ENCODE measurements around the gene GNLY.

DNA sequence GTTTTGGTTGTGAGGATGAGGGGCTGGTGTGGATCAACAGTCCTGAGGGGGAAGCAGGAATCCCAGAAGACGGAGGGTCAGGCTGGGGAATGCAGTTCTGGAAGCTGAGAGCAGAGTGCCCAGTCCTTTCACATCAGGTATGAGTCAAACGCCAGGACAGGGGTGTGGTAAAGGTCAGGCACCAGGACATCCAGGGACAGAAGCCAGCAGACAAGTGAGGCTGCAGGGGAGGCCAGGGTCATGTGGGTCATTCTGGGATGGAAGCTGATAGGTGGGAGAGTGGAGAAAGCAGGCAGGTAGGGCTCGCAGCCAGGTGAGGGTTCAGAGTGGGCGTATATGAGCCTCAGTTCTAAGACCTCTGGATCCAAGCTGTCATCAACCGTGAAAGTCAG is 12.8 kb upstream of the GNLY start:
- TF ChIP-seq EZH2 (IDR thresholded peaks at IDR 0.05; ENCODE audit: borderline replicate concordance, low read length) = no peak
- TF ChIP-seq, protein P1, sequence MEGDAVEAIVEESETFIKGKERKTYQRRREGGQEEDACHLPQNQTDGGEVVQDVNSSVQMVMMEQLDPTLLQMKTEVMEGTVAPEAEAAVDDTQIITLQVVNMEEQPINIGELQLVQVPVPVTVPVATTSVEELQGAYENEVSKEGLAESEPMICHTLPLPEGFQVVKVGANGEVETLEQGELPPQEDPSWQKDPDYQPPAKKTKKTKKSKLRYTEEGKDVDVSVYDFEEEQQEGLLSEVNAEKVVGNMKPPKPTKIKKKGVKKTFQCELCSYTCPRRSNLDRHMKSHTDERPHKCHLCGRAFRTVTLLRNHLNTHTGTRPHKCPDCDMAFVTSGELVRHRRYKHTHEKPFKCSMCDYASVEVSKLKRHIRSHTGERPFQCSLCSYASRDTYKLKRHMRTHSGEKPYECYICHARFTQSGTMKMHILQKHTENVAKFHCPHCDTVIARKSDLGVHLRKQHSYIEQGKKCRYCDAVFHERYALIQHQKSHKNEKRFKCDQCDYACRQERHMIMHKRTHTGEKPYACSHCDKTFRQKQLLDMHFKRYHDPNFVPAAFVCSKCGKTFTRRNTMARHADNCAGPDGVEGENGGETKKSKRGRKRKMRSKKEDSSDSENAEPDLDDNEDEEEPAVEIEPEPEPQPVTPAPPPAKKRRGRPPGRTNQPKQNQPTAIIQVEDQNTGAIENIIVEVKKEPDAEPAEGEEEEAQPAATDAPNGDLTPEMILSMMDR (conservative IDR thresholded peaks at IDR 0.05 in 1 of 2, IDR thresholded peaks at IDR 0.05 in 1 of 2; ENCODE audit: extremely low read depth in 1 of 2, insufficient read depth in 1 of 2, low read depth in 1 of 2, low read length in 2 of 2) = no peak
